MM.1S (cell line): ENCODE results near the gene PCGF1.

Source experiments
- DNase-seq: peaks from one replicate; pipeline ENCODE4 v3.0.0-alpha.2; 2015
- H2AFZ ChIP-seq: fragments of 300-600 bp; sonication (generic); 2 replicates; pipeline ENCODE4 v1.6.0; 2016; ENCODE audit warnings: antibody characterized with exemption, low read length
- H3F3A ChIP-seq: fragments of 300-600 bp; sonication (generic); 2 replicates; pipeline ENCODE4 v1.6.1; 2016; ENCODE audit warnings: mild to moderate bottlenecking, antibody characterized with exemption, low read length, moderate library complexity, mixed read lengths; ENCODE audit not compliant: insufficient read depth
- H3K27ac ChIP-seq: fragments of 300-600 bp; sonication (generic); 2 replicates; pipeline ENCODE4 v1.5.1; 2016; ENCODE audit warnings: mild to moderate bottlenecking, low read length
- H3K27me3 ChIP-seq: fragments of 300-600 bp; sonication (generic); replicated peaks from 2 replicates; pipeline ENCODE4 v1.6.0; 2016; ENCODE audit warnings: low read length; ENCODE audit not compliant: insufficient read depth
- H3K36me3 ChIP-seq: fragments of 300-600 bp; sonication (generic); replicated peaks from 2 replicates; pipeline ENCODE4 v1.6.1; 2016; ENCODE audit warnings: mild to moderate bottlenecking, low read length, mixed read lengths; ENCODE audit not compliant: insufficient read depth
- H3K4me1 ChIP-seq: fragments of 300-600 bp; sonication (generic); 2 replicates; pipeline ENCODE4 v1.6.1; 2016; ENCODE audit warnings: low read length, mixed read lengths
- H3K4me2 ChIP-seq: fragments of 300-600 bp; sonication (generic); 2 replicates; pipeline ENCODE4 v1.6.0; 2016; ENCODE audit warnings: low read depth, low read length
- H3K4me3 ChIP-seq: fragments of 300-600 bp; sonication (generic); 2 replicates; pipeline ENCODE4 v1.5.1; 2016; ENCODE audit warnings: low read length, mixed read lengths
- H3K79me2 ChIP-seq: fragments of 300-600 bp; sonication (generic); 2 replicates; pipeline ENCODE4 v1.6.1; 2016; ENCODE audit warnings: mixed run types, low read length, mixed read lengths
- H3K9ac ChIP-seq: fragments of 300-600 bp; sonication (generic); 2 replicates; pipeline ENCODE4 v1.6.1; 2016; ENCODE audit warnings: low read length, mixed read lengths
- H3K9me2 ChIP-seq: fragments of 300-600 bp; sonication (generic); replicated peaks from 2 replicates; pipeline ENCODE4 v1.6.1; 2016; ENCODE audit warnings: mild to moderate bottlenecking, low read length, mixed read lengths; ENCODE audit not compliant: insufficient read depth
- H3K9me3 ChIP-seq: fragments of 300-600 bp; sonication (generic); replicated peaks from 2 replicates; pipeline ENCODE4 v1.6.1; 2016; ENCODE audit warnings: mild to moderate bottlenecking, low read length, mixed read lengths; ENCODE audit not compliant: insufficient read depth
- H4K20me1 ChIP-seq: fragments of 300-600 bp; sonication (generic); 2 replicates; pipeline ENCODE4 v1.6.1; 2016; ENCODE audit warnings: mild to moderate bottlenecking, low read length, moderate library complexity, mixed read lengths; ENCODE audit not compliant: insufficient read depth
- EZH2 ChIP-seq: fragments of 300-600 bp; sonication (generic); optimal IDR thresholded peaks from 2 replicates; pipeline ENCODE3; 2017; ENCODE audit warnings: low read depth, mild to moderate bottlenecking, antibody characterized with exemption, low read length, mixed read lengths
- EZH2phosphoT487 ChIP-seq: fragments of 300-600 bp; sonication (generic); IDR thresholded peaks from 2 replicates; pipeline ENCODE4 v1.6.1; 2018; ENCODE audit warnings: antibody characterized with exemption, low read length
- TF ChIP-seq, protein P1 (sequence below): fragments of 300-600 bp; sonication (generic); IDR thresholded peaks from 2 replicates; pipeline ENCODE4 v1.5.1; 2016; ENCODE audit warnings: antibody characterized with exemption, low read length, mixed read lengths

The PCGF1 gene

DNA sequence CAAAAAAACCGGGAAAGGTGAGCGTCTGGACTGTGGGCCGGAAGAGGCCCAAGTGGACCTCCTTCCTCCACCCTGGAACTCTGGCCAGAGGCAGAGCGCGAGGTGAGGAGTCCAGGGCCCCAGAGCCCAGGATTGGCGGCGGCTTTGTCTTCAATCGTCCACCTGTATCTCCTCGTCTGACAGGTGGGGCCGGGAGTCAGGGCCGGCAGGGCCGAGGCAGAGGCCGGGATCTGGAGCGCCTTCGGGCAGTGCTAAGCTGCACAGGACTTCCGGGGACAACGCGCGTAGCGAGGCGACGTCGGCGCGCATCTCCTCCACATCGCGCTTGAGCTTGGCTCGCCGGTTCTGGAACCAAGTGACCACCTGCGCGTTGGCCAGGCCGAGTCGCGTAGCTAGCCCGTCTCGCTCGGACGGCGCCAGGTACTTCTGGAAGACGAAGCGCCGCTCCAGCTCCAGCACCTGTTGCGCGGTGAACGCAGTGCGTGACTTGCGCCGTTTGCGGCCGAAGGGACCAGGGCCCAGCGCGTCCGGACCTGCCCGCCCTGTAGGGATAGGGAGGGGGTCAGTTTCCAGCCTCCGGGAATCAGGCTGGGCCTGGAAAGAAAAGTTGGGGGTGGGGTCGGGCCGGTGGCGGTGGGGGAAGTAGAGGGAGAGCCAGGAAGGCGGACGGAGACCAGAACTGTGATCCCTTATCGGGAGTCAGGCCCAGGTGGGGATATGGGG, 9.6 kb downstream of the PCGF1 start:
- peaks cover 25% of the 10 kb centered on the region for H3K27me3 ChIP-seq

DNA sequence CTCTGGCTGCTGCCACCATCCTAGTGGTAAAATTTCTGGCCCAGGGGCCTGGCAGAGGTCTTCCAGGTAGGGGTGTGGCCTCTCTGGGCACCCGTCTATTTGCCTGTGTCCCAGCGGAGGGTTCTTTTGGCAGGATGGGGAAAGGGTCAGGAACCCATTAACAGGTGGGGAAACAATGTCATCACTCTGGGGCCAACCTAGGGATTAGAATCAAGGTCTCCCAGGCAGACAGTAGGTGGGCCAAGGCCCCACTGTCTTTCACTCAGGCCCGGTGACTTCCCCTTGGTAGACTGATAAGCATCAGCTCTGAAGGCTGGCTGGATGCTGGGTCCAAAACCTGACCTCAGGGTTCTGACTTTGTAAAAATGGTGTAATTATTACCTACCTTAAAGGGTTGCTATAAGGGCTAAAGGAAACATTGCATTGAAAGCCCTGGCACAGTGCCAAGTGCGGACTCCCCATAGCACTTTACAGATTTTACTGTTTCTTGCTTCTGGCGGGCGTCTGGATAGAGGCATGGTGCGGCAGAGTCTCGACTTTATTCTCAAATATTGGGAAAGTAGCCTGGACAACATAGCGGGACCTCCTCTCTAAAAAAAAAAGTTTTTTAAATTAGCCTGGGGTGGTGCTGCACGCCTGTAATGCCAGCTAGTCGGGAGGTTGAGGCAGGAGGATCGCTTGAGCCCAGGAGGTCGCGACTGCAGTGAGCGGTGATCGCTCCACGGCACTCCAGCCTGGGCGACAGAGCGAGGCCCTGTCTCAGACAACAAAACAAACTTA, 10.3 kb downstream of the PCGF1 start:
- Histone ChIP-seq H3K4me2 (peak overlapping the region; percentile 71; the same call in 1 of the 2 replicates), H4K20me1 (no peaks in the 10 kb centered on the region), H3K9me3 (no peaks in the 10 kb centered on the region), H3K36me3 (no peaks in the 10 kb centered on the region), H2AFZ (no peak overlapping the region), H3K27ac (no peak overlapping the region), H3K79me2 (no peaks in the 10 kb centered on the region), H3F3A (0 out of 2 replicates have a peak, but pooled peaks cover 3% of the 10 kb centered on the region), H3K27me3 (peaks cover 18% of the 10 kb centered on the region), H3K4me1 (no peaks in the 10 kb centered on the region), H3K4me3 (peak overlapping the region; percentile 49; the same call in 1 of the 2 replicates), H3K9ac (no peak overlapping the region), H3K9me2 (no peaks in the 10 kb centered on the region)
- DNase-seq, result no peak
- TF ChIP-seq, protein P1, sequence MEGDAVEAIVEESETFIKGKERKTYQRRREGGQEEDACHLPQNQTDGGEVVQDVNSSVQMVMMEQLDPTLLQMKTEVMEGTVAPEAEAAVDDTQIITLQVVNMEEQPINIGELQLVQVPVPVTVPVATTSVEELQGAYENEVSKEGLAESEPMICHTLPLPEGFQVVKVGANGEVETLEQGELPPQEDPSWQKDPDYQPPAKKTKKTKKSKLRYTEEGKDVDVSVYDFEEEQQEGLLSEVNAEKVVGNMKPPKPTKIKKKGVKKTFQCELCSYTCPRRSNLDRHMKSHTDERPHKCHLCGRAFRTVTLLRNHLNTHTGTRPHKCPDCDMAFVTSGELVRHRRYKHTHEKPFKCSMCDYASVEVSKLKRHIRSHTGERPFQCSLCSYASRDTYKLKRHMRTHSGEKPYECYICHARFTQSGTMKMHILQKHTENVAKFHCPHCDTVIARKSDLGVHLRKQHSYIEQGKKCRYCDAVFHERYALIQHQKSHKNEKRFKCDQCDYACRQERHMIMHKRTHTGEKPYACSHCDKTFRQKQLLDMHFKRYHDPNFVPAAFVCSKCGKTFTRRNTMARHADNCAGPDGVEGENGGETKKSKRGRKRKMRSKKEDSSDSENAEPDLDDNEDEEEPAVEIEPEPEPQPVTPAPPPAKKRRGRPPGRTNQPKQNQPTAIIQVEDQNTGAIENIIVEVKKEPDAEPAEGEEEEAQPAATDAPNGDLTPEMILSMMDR, result no peak
- TF ChIP-seq EZH2phosphoT487 (no peak), EZH2 (no peak)

More for the DNA sequence above, 9.6 kb downstream of the PCGF1 start:
- Histone ChIP-seq H3F3A (0 out of 2 replicates have a peak, but pooled peaks cover 3% of the 10 kb centered on the region), H3K9me3 (no peaks in the 10 kb centered on the region), H2AFZ (peak overlapping the region; percentile 61), H3K36me3 (no peaks in the 10 kb centered on the region), H3K27ac (no peak overlapping the region), H3K4me3 (peak overlapping the region; percentile 49), H3K79me2 (no peaks in the 10 kb centered on the region), H3K9ac (no peak overlapping the region), H3K4me1 (no peaks in the 10 kb centered on the region), H3K9me2 (no peaks in the 10 kb centered on the region), H3K4me2 (peak overlapping the region; percentile 71), H4K20me1 (no peaks in the 10 kb centered on the region)
- TF ChIP-seq EZH2 (no peak), EZH2phosphoT487 (no peak)
- TF ChIP-seq, protein P1, result no peak
- DNase-seq, result no peak

DNA sequence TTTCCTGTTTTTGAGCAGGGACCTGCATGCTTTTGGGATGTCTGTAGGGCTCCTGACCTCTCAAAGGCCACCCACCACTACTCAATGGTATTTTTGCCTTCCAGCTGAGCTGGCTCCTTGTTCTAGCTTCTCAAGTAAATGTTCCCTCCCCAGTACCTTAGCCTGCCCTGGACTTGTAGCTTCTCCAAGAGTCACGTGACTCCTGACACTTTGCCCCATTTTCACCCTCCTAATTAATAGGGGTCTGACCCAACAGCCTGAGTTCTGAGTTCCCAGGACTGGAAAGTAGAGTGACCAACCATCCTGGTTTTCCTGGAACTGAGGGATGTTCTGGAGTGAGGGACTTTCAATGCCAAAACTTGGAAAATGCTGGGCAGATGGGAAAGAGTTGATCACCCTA, 12.1 kb downstream of the PCGF1 start:
- Histone ChIP-seq H3K9me3 (no peaks in the 10 kb centered on the region), H3K9me2 (no peaks in the 10 kb centered on the region), H3K27ac (no peak overlapping the region), H3F3A (no peaks in the 10 kb centered on the region), H3K79me2 (no peaks in the 10 kb centered on the region), H3K36me3 (no peaks in the 10 kb centered on the region), H3K4me1 (no peaks in the 10 kb centered on the region), H3K4me2 (no peak overlapping the region), H4K20me1 (no peaks in the 10 kb centered on the region), H3K9ac (no peak overlapping the region), H2AFZ (no peak overlapping the region), H3K27me3 (peaks cover 15% of the 10 kb centered on the region), H3K4me3 (no peak overlapping the region)
- no peak for DNase-seq
- TF ChIP-seq EZH2, result no peak
- TF ChIP-seq, protein P1, result no peak
- TF ChIP-seq EZH2phosphoT487, result no peak
